AG08395 (cell line): Measurements from ENCODE around the gene ENPP6.

Experiments used
- DNase-seq: peaks from one replicate; pipeline ENCODE4 v3.0.0; 2012; ENCODE audit warnings: mixed read lengths, low spot score

ENPP6 gene

DNA sequence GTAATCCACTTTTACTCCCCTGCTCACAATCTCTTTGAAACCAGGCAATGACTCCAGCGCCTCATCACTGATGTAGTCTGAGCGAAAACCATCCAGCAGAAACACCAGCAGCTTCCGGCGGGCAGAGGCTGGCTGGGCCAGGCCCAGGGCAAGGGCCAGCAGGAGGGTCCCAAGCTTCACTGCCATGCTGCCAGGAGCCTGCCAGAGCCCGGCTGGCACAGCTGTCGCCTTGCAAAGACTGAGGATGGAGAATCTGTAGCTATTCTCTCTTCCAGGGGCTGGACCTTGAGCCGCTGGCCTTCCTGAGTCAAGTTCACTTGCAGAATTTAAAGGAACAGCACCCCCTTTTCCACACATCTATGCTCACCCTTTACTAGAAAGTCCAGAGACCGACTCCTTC lies at the start of gene ENPP6:
Gene ENPP6, minus strand, starts transcription at position 240 of the 400 bp plus-strand sequence. Its CDS starts 54 bp downstream, at position 186.
- no peak for DNase-seq

DNA sequence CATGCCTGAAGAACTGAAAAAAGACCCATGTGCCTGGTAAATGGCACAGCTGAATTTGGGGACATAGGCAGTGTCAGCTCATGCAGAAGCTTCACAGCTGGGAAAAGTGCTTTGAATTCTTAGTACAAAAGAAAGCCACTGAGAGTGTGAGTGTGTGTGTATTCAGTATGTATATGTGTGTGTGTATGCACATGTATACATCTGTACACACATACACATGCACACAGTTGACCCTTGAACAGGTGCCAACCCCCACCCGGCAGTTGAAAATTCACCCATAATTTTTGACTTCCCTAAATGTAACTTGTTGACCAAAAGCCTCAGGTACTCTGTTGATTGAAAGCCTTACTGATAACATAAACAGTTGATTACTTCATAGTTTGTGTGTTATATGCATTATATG lies 49.5 kb upstream of the ENPP6 start:
- DNase-seq, result no peak

- DNase-seq, result peak; percentile 18
Measured at GRCh38 chr4:184265546-184266351, 48.1 kb upstream of the ENPP6 start.

GRCh38 chr4:184263910-184264732 lies 46.4 kb upstream of the ENPP6 start:
- DNase-seq, result peak; percentile 87

GRCh38 chr4:184263461-184263860 lies 45.8 kb upstream of the ENPP6 start:
- DNase-seq, result no peak

DNA sequence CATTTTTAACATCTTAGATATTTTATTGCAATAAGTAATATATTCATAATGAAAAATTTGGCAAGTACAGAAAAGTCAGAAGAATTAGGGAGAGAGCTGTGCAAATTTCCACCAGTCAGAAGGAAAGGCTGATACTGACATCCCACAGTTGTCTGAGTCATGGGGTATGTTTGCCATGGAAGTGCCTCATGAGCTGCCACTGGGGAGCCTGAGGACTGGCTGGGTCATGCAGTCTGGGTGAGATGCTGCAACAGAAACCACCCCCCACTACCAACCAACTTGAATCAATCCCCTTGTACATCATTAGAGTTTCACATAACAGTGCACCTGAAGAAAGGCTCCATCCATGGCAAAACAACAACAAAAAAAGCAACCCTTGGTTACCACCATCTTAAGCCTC lies 45.2 kb upstream of the ENPP6 start:
- DNase-seq, result peak; percentile 43

DNA sequence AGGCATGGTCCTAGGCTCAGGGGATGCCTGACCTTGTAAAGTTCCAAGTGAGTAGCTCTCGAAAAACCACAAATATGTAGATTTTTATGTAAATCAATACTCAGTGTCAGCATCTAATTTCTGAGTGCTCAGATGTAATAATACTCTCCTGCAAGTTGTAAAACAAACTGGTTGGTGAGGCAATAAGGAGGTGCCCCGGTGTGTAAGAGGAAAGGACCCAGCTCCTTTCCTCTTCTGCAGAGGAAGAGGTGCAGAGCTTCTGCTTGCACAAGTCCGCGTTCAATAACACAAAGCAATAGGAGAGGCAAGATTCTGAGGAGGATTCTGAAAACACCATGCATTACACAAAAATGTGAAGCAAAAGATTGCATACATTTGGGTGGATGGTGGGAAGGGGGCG lies 43.6 kb upstream of the ENPP6 start:
- no peak for DNase-seq

DNA sequence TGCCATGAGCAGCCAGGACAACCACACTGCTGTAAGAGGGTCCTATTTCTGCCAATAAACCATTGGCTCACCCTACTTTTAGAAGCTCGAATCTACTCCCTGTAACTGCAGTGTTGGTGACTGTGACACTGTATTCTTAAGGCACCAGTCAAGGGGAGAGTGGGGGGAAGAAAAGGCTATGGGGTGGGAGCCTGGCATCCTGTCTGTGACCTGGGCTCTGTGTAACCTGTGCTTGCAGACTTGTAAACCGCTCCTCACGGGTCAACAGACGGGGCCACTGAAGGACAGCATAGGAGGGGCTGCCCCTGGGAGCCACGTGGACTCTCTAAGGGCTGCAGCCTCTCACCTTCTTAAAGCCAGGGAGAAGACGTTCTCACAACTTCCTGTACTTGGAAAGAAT lies 42.2 kb upstream of the ENPP6 start:
- DNase-seq, result no peak

DNA sequence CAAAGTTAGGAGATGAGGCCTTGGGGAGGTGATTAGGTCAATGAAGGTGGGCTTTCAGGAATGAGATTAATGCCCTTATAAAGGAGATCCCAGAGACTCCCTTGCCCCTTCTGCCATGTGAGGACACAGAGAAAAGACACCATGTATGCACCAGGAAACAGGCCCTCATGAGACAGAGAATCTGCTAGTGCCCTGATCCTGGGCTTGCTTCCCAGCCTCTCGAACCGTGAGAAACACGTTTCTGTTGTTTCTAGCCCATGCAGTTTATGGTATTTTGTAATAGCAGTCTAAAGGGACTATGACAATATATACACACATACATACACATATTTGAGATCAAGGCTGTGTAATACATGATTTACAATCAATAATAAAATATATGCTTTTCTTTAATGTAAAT lies 41.4 kb upstream of the ENPP6 start:
- DNase-seq, result no peak

- no peak for DNase-seq
Measured at GRCh38 chr4:184255871-184256642, 38.4 kb upstream of the ENPP6 start.

GRCh38 chr4:184255361-184255760 lies 37.7 kb upstream of the ENPP6 start:
- DNase-seq, result no peak

DNA sequence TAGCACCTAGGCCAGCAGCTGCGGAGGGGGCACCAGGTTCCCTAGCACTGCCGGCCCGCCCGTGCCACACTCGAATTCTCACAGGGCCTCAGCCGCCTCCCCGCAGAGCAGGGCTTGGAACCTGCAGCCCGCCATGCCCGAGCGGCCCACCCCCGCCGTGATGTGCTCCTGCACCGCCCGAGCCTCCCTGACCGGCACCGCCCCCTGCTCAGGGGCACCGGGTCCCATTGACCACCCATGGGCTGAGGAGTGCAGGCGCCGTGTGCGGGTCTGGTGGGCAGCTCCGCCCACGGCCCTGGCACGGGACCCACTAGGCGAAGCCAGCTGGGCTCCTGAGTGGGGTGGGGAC lies 35.4 kb upstream of the ENPP6 start:
- DNase-seq, result no peak

DNA sequence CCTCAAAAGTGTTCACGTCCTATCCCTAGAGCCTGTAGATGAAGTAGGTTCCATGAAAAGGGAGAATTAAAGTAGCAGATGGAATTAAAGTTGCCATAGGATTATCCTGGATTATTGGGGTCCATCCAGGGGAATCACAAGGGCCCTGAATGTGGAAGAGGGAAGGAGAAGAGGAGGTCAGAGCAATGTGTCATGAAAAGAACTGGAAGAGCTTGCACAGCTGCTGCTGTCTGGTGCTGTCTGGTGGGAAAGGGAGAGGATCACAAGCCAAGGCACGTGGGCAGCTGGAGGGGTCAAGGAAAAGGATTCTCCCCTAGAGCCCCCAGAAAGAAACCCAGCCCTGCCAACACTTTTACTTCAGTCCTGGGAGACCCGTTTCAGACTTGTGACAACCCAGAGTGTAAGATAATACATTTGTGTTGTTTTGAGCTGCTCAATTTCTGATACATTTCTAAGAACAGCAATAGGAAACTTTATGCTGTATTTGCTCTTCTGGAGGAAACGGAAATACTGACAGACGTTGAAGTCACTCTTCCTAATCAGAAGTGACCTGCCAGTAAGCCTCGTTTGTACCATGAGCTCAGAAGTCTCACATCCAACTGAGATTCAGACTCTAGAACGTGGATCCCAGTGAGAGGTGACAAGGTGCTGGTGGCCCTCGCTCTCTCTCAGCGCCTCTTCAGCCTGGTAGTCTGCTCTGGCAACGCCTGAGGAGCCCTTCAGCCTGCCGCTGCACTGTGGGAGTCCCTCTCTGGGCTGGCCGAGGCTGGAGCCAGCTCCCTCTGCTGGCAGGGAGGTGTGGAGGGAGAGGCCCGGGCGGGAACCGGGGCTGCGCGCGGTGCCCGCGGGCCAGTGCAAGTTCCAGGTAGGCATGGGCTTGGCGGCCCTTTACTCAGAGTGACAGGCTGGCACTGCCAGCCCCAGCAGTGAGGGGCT lies 34.7 kb upstream of the ENPP6 start:
- no peak for DNase-seq

GRCh38 chr4:184251670-184251980 lies 34.0 kb upstream of the ENPP6 start:
- no peak for DNase-seq

- peak; percentile 56 for DNase-seq
Measured at GRCh38 chr4:184250795-184251669, 33.4 kb upstream of the ENPP6 start.

DNA sequence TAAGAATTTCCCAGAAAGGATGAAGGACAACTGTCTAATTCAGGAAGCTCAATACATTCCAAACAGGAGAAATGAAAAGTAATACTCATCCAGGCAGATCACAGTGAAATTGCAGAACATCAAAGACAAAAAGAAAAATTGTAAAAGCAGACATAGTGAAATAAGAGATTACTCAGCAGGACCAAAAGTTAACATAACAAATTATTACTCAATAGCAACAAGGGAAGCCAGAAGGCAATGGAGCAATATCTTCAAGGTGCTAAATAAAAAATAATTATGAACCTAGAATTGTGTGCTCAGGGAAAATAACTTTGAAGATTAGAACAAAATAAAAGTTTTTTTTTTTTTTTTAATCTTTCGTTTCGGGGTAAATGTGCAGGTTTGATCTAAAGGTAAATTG lies 30.5 kb upstream of the ENPP6 start:
- DNase-seq, result no peak

- DNase-seq, result no peak
Measured at GRCh38 chr4:184247421-184247820, 29.7 kb upstream of the ENPP6 start.

DNA sequence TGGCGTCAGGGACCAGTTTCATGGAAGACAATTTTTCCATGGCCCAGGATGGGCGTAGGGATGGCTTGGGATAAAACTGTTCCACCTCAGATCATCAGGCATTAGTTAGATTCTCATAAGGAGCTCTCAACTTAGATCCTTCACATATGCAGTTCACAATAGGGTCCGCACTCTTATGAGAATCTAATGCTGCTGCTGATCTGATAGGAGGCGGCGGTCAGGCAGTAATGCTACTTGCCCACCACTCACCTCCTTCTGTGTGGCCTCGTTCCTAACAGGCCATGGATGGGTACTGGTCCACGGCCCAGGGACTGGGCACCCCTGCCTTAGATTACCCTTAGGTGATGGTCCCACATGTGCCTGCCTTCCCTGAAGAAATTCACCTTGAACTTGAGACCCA lies 28.8 kb upstream of the ENPP6 start:
- no peak for DNase-seq

DNA sequence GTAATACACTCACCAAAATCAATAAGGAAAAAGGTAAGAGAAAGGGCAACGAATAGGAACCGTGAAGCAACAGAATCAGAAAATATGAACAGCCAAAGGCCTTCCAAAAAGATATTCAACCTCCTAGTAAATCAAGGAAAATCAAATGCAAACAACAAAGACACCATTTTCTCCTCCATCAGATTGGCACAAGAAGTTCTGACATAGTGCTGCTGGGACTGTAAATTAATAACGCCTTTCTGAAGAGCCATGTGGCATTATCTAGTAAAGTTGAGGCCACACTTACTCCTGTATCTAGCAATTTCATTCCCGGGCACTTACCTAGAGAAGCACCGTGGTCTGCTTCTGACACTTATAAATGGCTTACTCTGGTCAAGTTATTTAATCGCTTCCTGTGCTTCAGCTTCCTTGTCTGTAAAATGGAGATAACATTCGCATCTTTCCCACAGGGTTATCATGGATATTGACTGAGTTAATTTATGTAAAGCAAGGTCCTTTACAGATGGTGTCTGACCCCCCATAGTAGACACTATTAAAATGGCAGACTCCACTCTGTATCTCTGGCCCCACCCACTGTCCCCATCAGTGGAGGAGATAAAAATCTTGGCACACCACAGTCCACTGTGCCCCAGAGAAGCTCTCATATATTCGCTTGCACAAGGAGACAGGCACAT lies 20.5 kb upstream of the ENPP6 start:
- DNase-seq, result no peak

- no peak for DNase-seq
Measured at GRCh38 chr4:184237612-184238011, 19.9 kb upstream of the ENPP6 start.
